ENCODE results near the gene FAM78B.

DNA sequence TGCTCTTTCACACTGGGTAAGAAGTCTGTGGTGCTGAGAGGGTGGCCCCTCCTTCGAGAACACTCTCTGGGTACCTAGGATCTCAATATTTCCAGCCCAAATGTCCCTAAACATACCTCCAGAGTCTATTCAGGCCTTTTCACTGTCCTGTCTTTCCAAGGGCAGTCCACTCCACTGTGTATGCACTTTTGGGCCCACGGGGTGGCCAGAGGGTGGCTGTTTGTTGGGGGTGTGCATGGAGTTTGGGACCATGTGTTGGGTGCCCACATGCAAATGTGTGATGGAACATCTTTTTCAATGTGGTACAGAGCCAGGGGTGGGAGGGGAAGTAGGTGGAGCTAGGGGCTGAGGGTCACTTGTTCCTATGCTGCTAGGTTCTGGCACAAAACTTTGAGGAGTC lies 87.5 kb downstream of the FAM78B start:
- TF ChIP-seq, protein P1, sequence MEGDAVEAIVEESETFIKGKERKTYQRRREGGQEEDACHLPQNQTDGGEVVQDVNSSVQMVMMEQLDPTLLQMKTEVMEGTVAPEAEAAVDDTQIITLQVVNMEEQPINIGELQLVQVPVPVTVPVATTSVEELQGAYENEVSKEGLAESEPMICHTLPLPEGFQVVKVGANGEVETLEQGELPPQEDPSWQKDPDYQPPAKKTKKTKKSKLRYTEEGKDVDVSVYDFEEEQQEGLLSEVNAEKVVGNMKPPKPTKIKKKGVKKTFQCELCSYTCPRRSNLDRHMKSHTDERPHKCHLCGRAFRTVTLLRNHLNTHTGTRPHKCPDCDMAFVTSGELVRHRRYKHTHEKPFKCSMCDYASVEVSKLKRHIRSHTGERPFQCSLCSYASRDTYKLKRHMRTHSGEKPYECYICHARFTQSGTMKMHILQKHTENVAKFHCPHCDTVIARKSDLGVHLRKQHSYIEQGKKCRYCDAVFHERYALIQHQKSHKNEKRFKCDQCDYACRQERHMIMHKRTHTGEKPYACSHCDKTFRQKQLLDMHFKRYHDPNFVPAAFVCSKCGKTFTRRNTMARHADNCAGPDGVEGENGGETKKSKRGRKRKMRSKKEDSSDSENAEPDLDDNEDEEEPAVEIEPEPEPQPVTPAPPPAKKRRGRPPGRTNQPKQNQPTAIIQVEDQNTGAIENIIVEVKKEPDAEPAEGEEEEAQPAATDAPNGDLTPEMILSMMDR (conservative IDR thresholded peaks at IDR 0.05; ENCODE audit: low read length): no peak
- TF ChIP-seq EZH2phosphoT487 (IDR thresholded peaks at IDR 0.05; ENCODE audit: borderline replicate concordance): no peak
